Measurements from ENCODE around the gene IL9R.
"Not testable (repeated sequence)": the region's sequence is repeated elsewhere in the genome, so short reads cannot be mapped to it uniquely, and the experiment has no call there.

The IL9R gene

GRCh38 chrX:155998116-155998515 is 620 bp downstream of the IL9R start:
- no peak for DNase-seq (ENCODE audit: insufficient read length, low spot score)
- FAIRE-seq, result no peak

- no peak for DNase-seq (ENCODE audit: insufficient read length, low spot score)
- FAIRE-seq, result peak; percentile 66
These were observed 1.4 kb downstream of the IL9R start for GRCh38 chrX:155998761-155999510.

- not testable (repeated sequence) for FAIRE-seq; DNase-seq (ENCODE audit: insufficient read length, low spot score)
These were observed 2.3 kb downstream of the IL9R start for GRCh38 chrX:155999751-156000150.

- FAIRE-seq (no peak), DNase-seq (ENCODE audit: insufficient read length, low spot score) (no peak)
These were observed 2.9 kb downstream of the IL9R start for GRCh38 chrX:156000361-156000926.

- DNase-seq (ENCODE audit: insufficient read length, low spot score), result no peak
- FAIRE-seq, result no peak
These were observed 3.6 kb downstream of the IL9R start for GRCh38 chrX:156001001-156001666.

- FAIRE-seq (no peak), DNase-seq (ENCODE audit: insufficient read length, low spot score) (no peak)
These were observed 4.1 kb downstream of the IL9R start for GRCh38 chrX:156001667-156002021.

GRCh38 chrX:156002507-156002906 is 5.0 kb downstream of the IL9R start:
- no peak for FAIRE-seq

GRCh38 chrX:156003486-156004185 is 6.1 kb downstream of the IL9R start:
- FAIRE-seq (no peak), DNase-seq (ENCODE audit: insufficient read length, low spot score) (no peak)

More at GRCh38 chrX:156002507-156002906, 5.0 kb downstream of the IL9R start:
- DNase-seq (ENCODE audit: insufficient read length, low spot score), result no peak

GRCh38 chrX:156004256-156004655 is 6.8 kb downstream of the IL9R start:
- no peak for DNase-seq (ENCODE audit: insufficient read length, low spot score)

GRCh38 chrX:156004740-156005139 is 7.2 kb downstream of the IL9R start:
- FAIRE-seq (no peak), DNase-seq (ENCODE audit: insufficient read length, low spot score) (no peak)

More at GRCh38 chrX:156004256-156004655, 6.8 kb downstream of the IL9R start:
- FAIRE-seq, result no peak

- DNase-seq (ENCODE audit: insufficient read length, low spot score), result no peak
- FAIRE-seq, result peak; percentile 71
These were observed 7.6 kb downstream of the IL9R start for GRCh38 chrX:156005144-156005543.

- not testable (repeated sequence) for DNase-seq (ENCODE audit: insufficient read length, low spot score); FAIRE-seq
These were observed 9.0 kb downstream of the IL9R start for GRCh38 chrX:156006468-156006867.

- FAIRE-seq; DNase-seq (ENCODE audit: insufficient read length, low spot score): not testable (repeated sequence)
These were observed 10.9 kb downstream of the IL9R start for GRCh38 chrX:156008379-156008778.

GRCh38 chrX:156008915-156009314 is 11.4 kb downstream of the IL9R start:
- peak; percentile 95 for FAIRE-seq
- DNase-seq (ENCODE audit: insufficient read length, low spot score), result no peak

- DNase-seq (ENCODE audit: insufficient read length, low spot score); FAIRE-seq: not testable (repeated sequence)
These were observed 12.2 kb downstream of the IL9R start for GRCh38 chrX:156009691-156010090.

- not testable (repeated sequence) for DNase-seq (ENCODE audit: insufficient read length, low spot score)
- peak; percentile 47 for FAIRE-seq
These were observed 15.9 kb downstream of the IL9R start for GRCh38 chrX:156013286-156013953.

- not testable (repeated sequence) for DNase-seq (ENCODE audit: insufficient read length, low spot score); FAIRE-seq
These were observed 22.4 kb downstream of the IL9R start for GRCh38 chrX:156019846-156020245.

- not testable (repeated sequence) for FAIRE-seq; DNase-seq (ENCODE audit: insufficient read length, low spot score)
These were observed 25.5 kb downstream of the IL9R start for GRCh38 chrX:156023002-156023401.

GRCh38 chrX:156024949-156025492 is 27.5 kb downstream of the IL9R start:
- not testable (repeated sequence) for FAIRE-seq; DNase-seq (ENCODE audit: insufficient read length, low spot score)

GRCh38 chrX:156028653-156029237 is 31.2 kb downstream of the IL9R start:
- FAIRE-seq; DNase-seq (ENCODE audit: insufficient read length, low spot score): not testable (repeated sequence)
